KMS-11 (cell line): Measurements from ENCODE around the gene IGFBP1.

ENCODE experiments used
- H2AFZ ChIP-seq: fragments of 200-600 bp; sonication (generic); 2 replicates; pipeline ENCODE4 v1.6.1; 2016; ENCODE audit warnings: antibody characterized with exemption, mixed run types, low read depth
- H3K27ac ChIP-seq: fragments of 200-600 bp; sonication (generic); 2 replicates; pipeline ENCODE4 v1.6.1; 2016; ENCODE audit warnings: mild to moderate bottlenecking, mixed run types
- H3K27me3 ChIP-seq: fragments of 200-600 bp; sonication (generic); 2 replicates; pipeline ENCODE4 v1.6.1; 2017; ENCODE audit warnings: mild to moderate bottlenecking, low read depth, mixed run types, moderate library complexity; ENCODE audit not compliant: insufficient read depth
- H3K36me3 ChIP-seq: fragments of 200-600 bp; sonication (generic); 2 replicates; pipeline ENCODE4 v1.6.1; 2017; ENCODE audit warnings: mild to moderate bottlenecking, mixed run types; ENCODE audit not compliant: insufficient read depth
- H3K4me1 ChIP-seq: fragments of 200-600 bp; sonication (generic); 2 replicates; pipeline ENCODE4 v1.6.1; 2016; ENCODE audit warnings: mild to moderate bottlenecking, low read depth, mixed run types; ENCODE audit not compliant: poor library complexity, severe bottlenecking
- H3K4me2 ChIP-seq: fragments of 200-600 bp; sonication (generic); 2 replicates; pipeline ENCODE4 v1.7.0; 2016; ENCODE audit warnings: mild to moderate bottlenecking, mixed run types
- H3K4me3 ChIP-seq: fragments of 200-600 bp; sonication (generic); IDR thresholded peaks from 2 replicates; pipeline ENCODE4 v1.6.1; 2017; ENCODE audit warnings: low read depth, low read length, mixed read lengths; ENCODE audit not compliant: insufficient read depth
- H3K79me2 ChIP-seq: fragments of 200-600 bp; sonication (generic); 2 replicates; pipeline ENCODE4 v1.6.1; 2016; ENCODE audit warnings: low read depth, mixed run types; ENCODE audit not compliant: insufficient read depth
- H3K9ac ChIP-seq: fragments of 200-600 bp; sonication (generic); 2 replicates; pipeline ENCODE4 v1.6.1; 2016; ENCODE audit warnings: mild to moderate bottlenecking, mixed run types
- H4K20me1 ChIP-seq: fragments of 200-600 bp; sonication (generic); 2 replicates; pipeline ENCODE4 v1.6.1; 2016; ENCODE audit warnings: mild to moderate bottlenecking, mixed run types; ENCODE audit not compliant: insufficient read depth
- TF ChIP-seq, protein P1 (sequence below): fragments of 200-600 bp; sonication (generic); conservative IDR thresholded peaks from 2 replicates; pipeline ENCODE4 v1.6.1; 2017; ENCODE audit warnings: low read depth, mild to moderate bottlenecking, antibody characterized with exemption, low read length, moderate library complexity, mixed read lengths

IGFBP1 gene

DNA sequence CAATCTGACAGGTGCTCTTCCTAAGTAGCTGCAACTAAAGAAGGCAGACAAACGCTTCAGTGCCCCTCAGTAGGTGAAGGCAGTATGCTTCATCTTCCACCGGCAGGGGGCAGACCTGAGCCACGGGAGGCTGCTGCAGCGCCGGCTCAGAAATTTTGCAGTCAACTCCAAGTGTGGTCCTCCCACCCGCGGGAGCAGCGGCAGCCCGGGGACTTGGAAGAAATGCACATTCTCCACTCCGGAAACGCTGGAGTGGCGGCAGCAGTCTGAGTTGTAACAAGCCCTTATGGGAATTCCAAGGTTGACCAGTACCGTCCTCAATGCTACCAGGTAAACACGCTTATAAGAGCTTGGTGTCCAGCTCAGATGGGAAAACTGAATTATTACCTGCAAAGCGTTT is 29.4 kb downstream of the IGFBP1 start:
- TF ChIP-seq, protein P1, sequence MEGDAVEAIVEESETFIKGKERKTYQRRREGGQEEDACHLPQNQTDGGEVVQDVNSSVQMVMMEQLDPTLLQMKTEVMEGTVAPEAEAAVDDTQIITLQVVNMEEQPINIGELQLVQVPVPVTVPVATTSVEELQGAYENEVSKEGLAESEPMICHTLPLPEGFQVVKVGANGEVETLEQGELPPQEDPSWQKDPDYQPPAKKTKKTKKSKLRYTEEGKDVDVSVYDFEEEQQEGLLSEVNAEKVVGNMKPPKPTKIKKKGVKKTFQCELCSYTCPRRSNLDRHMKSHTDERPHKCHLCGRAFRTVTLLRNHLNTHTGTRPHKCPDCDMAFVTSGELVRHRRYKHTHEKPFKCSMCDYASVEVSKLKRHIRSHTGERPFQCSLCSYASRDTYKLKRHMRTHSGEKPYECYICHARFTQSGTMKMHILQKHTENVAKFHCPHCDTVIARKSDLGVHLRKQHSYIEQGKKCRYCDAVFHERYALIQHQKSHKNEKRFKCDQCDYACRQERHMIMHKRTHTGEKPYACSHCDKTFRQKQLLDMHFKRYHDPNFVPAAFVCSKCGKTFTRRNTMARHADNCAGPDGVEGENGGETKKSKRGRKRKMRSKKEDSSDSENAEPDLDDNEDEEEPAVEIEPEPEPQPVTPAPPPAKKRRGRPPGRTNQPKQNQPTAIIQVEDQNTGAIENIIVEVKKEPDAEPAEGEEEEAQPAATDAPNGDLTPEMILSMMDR = peak; percentile 97
- peak overlapping the region; percentile 2; the same call in 1 of the 2 replicates for H3K4me2 ChIP-seq
- no peaks in the 10 kb centered on the region for H4K20me1 ChIP-seq
- no peaks in the 10 kb centered on the region for H3K79me2 ChIP-seq
- no peak overlapping the region for H3K27ac ChIP-seq
- H3K4me3 ChIP-seq = no peak overlapping the region
- H3K27me3 ChIP-seq = no peaks in the 10 kb centered on the region; the same call in 1 of the 2 replicates
- no peaks in the 10 kb centered on the region for H3K36me3 ChIP-seq
- no peak overlapping the region for H3K9ac ChIP-seq
- 0 out of 2 replicates have a peak overlapping the region, but pooled peaks have one; percentile 3 for H2AFZ ChIP-seq
- H3K4me1 ChIP-seq = peaks cover 24% of the 10 kb centered on the region

DNA sequence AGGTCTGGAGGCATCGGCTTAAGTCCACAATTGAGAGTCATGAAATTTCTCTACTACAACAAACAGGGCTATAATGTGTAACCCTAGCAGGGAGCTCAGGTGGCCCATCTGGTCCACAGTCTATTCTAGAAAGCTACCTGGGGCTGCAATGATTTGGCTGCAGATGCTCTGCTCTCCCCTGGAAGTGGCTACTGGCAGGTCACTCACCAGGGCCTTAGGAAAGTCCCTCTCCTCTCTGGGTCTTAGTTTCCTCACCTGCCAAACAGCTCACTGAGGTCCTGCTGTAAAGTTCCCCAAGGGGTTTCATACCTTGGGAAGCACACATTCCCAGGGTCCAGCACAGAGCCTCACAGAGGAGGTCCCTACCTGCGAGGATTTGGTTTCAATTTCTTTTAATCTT is 30.3 kb downstream of the IGFBP1 start:
- no peaks in the 10 kb centered on the region for H3K36me3 ChIP-seq
- TF ChIP-seq, protein P1 = no peak
- H3K9ac ChIP-seq = no peak overlapping the region
- H3K27me3 ChIP-seq = no peaks in the 10 kb centered on the region; the same call in 1 of the 2 replicates
- no peaks in the 10 kb centered on the region for H4K20me1 ChIP-seq
- H2AFZ ChIP-seq = no peak overlapping the region
- no peak overlapping the region for H3K4me2 ChIP-seq
- no peaks in the 10 kb centered on the region for H3K79me2 ChIP-seq
- no peak overlapping the region for H3K27ac ChIP-seq
- peaks cover 29% of the 10 kb centered on the region for H3K4me1 ChIP-seq
- H3K4me3 ChIP-seq = no peak overlapping the region

DNA sequence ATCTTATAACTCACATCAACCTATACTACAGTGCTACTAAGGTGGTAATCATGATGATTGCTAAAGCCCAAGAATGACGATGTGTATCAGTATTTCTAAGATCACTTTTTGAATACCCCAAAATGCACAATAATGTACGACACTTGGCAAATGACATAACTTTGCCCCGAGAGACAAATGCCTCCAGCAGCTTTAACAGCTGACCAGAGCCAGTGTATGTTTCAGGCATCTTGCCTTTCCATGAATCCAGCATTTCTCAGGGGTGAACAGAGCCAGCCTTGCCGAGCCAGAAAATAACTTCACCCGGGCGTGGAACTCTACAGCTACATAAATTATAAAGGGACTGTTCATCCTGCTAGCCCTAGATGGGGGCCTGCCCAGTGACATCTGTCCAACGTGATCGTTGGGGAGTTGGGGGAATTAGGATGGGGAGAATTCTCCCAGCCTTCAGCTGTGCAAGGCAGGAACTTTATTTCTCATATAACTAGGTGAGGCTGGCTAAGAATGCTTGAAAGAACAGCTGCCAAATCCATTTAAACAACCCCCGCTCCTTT is 31.0 kb downstream of the IGFBP1 start:
- H2AFZ ChIP-seq = no peak overlapping the region
- 0 out of 2 replicates have a peak overlapping the region, but pooled peaks have one; percentile 79 for H3K4me2 ChIP-seq
- H3K4me1 ChIP-seq = peaks cover 29% of the 10 kb centered on the region
- H3K79me2 ChIP-seq = no peaks in the 10 kb centered on the region
- H4K20me1 ChIP-seq = no peaks in the 10 kb centered on the region
- TF ChIP-seq, protein P1 = no peak
- no peak overlapping the region for H3K9ac ChIP-seq
- H3K36me3 ChIP-seq = no peaks in the 10 kb centered on the region
- H3K27me3 ChIP-seq = no peaks in the 10 kb centered on the region; the same call in 1 of the 2 replicates
- no peak overlapping the region for H3K4me3 ChIP-seq
- no peak overlapping the region for H3K27ac ChIP-seq

DNA sequence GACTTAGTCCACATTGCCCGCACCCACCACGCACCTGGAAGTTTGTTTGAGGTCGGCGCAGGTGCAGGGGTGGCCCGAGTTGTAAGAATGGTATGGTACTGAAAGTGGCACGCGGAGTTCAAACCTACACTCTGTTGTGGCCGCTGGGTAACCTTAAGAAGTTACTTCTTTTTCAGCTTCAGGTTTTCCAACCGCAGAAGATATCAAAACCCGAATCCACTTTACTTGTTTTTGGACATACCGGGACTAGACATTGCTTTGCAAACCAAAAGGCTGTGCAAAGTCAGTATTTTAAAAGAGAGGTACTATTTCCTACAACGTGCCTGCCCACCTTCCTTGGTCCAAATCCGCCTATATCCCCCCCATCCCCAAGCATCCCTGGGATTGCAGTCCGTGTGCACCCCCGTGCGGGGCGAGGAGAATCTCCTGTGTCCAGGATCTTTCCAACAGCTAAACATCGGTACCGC is 31.7 kb downstream of the IGFBP1 start:
- Histone ChIP-seq H3K79me2 (no peaks in the 10 kb centered on the region), H3K9ac (no peak overlapping the region), H3K4me2 (peak overlapping the region; percentile 79), H3K4me3 (no peak overlapping the region), H3K4me1 (peaks cover 29% of the 10 kb centered on the region), H4K20me1 (no peaks in the 10 kb centered on the region), H3K27ac (no peak overlapping the region), H3K27me3 (no peaks in the 10 kb centered on the region; the same call in 1 of the 2 replicates), H3K36me3 (no peaks in the 10 kb centered on the region), H2AFZ (peak overlapping the region; percentile 82; the same call in 1 of the 2 replicates)
- TF ChIP-seq, protein P1 = no peak
